Bronchial epithelial cell (primary cell): ENCODE results near the gene CMTM4. TPM values are rescaled to one million over a fixed set of nuclear protein-coding genes. Genes with fewer than 3 reads are reported as not detected.
"Not testable (repeated sequence)": the region's sequence is repeated elsewhere in the genome, so short reads cannot be mapped to it uniquely, and the experiment has no call there.

Experiments used
- DNase-seq: peaks from one replicate; pipeline ENCODE4 v3.0.0-alpha.2; 2010; ENCODE audit warnings: low read depth
- FAIRE-seq: peaks from 2 replicates; lab custom pipeline; 2011; peaks lifted over from hg19 to GRCh38; lab: Jason Lieb, UNC
- H3K27me3 ChIP-seq: 2 replicates; pipeline ENCODE4 v1.5.1; 2011; ENCODE audit warnings: low read length; ENCODE audit not compliant: control insufficient read depth, insufficient read depth
- H3K36me3 ChIP-seq: 2 replicates; pipeline ENCODE4 v1.5.1; 2011; ENCODE audit warnings: low read length; ENCODE audit not compliant: control insufficient read depth, insufficient read depth
- H3K4me3 ChIP-seq: 2 replicates; pipeline ENCODE4 v1.5.1; 2011; ENCODE audit warnings: mild to moderate bottlenecking, low read depth, low read length, control low read depth
- CTCF ChIP-seq: IDR thresholded peaks from 2 replicates; pipeline ENCODE4 v1.5.1; 2011; ENCODE audit warnings: mild to moderate bottlenecking, moderate library complexity, low read length, control low read depth, inconsistent platforms; ENCODE audit not compliant: insufficient read depth, severe bottlenecking
- total RNA-seq: library from RNA; depleted of rRNA; stranded (reverse); fragments of >200 nt; gene quantifications from 2 replicates; pipeline ENCODE4 v1.2.1, GENCODE V29; 2014

The CMTM4 gene
- total RNA-seq, 1 donor from 2014 or later = 83.2 TPM

GRCh38 chr16:66614161-66614802, 82.3 kb downstream of the CMTM4 start:
- DNase-seq = no peak
- no peaks in the 10 kb centered on the region for H3K27me3 ChIP-seq

GRCh38 chr16:66612422-66612821, 84.1 kb downstream of the CMTM4 start:
- H3K4me3 ChIP-seq = no peak overlapping the region
- no peak for FAIRE-seq
- peaks cover 22% of the 10 kb centered on the region for H3K36me3 ChIP-seq

More at GRCh38 chr16:66614161-66614802, 82.3 kb downstream of the CMTM4 start:
- no peak overlapping the region for H3K4me3 ChIP-seq
- no peak for TF ChIP-seq CTCF
- H3K36me3 ChIP-seq = peaks cover 17% of the 10 kb centered on the region
- FAIRE-seq = no peak

GRCh38 chr16:66611911-66612310, 84.6 kb downstream of the CMTM4 start:
- not testable (repeated sequence) for H3K27me3 ChIP-seq, DNase-seq, H3K4me3 ChIP-seq, FAIRE-seq
- H3K36me3 ChIP-seq = peaks cover 22% of the 10 kb centered on the region

More at GRCh38 chr16:66612422-66612821, 84.1 kb downstream of the CMTM4 start:
- H3K27me3 ChIP-seq = no peaks in the 10 kb centered on the region
- TF ChIP-seq CTCF = no peak
- no peak for DNase-seq

GRCh38 chr16:66610111-66610820, 86.3 kb downstream of the CMTM4 start:
- Histone ChIP-seq H3K36me3 (peaks cover 19% of the 10 kb centered on the region), H3K27me3 (no peaks in the 10 kb centered on the region), H3K4me3 (no peak overlapping the region)
- no peak for FAIRE-seq
- no peak for DNase-seq
- TF ChIP-seq CTCF = no peak

- no peak for TF ChIP-seq CTCF
- Histone ChIP-seq H3K27me3 (no peaks in the 10 kb centered on the region), H3K36me3 (peaks cover 18% of the 10 kb centered on the region), H3K4me3 (no peak overlapping the region)
- no peak for DNase-seq
- FAIRE-seq = no peak
Measured at GRCh38 chr16:66609139-66609510, 87.4 kb downstream of the CMTM4 start.

- peak; percentile 97 for TF ChIP-seq CTCF
- peak; percentile 93 for FAIRE-seq
Measured at GRCh38 chr16:66608241-66609138, 88.1 kb downstream of the CMTM4 start.

More at GRCh38 chr16:66608241-66609138, 88.1 kb downstream of the CMTM4 start:
- H3K27me3 ChIP-seq = no peaks in the 10 kb centered on the region
- no peak overlapping the region for H3K4me3 ChIP-seq
- H3K36me3 ChIP-seq = peaks cover 18% of the 10 kb centered on the region
- peak; percentile 77 for DNase-seq
